ENCODE results near the gene GABRR1. TPM values are rescaled to one million over a fixed set of nuclear protein-coding genes. Genes with fewer than 3 reads are reported as not detected.

GABRR1 gene
- total RNA-seq, 1 donor from 2014 or later = not detected

DNA sequence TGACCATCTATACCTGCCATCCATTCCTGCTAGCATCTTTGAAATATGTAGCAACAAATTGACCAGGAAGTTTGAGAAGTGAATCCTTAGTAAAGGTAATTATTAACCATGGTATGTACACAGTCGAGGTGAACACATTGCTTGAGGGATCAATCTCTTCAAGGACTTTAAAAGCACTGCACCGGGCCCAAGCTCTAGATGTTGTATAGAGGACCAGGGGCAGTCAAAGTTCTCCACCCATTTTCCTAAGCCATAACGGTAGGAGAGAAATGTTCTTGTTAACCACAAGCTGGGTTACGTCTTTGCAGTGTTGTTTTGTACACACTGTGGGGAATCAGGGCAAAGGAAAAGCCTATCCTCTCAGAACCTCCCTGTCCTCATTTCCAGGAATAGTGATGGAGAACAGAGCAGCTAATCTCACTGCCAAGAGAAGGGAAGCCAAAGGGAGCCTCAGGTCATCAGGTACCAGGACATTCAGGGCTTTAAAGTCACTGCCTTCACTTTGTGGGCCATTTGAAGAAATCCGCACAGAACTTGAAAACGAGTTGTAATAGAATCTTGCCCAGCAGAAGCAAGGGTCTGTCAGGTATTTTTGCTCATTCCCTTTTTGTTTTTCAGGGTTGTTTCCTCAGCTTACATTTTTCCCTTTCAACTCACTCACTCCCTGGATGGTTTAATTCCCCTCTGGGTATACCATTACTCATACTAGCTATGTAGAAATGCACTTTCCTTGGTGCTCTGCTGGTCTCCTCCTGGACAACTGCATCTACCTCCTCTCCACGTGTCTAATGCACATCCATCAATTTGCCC is 76.6 kb downstream of the GABRR1 start:
- H3K27ac Mint-ChIP-seq (ENCODE audit: unreplicated experiment) = no peak overlapping the region
- no peak overlapping the region for H3K4me3 Mint-ChIP-seq (ENCODE audit: unreplicated experiment)
- DNase-seq (ENCODE audit: extremely low spot score, unreplicated experiment) = no peak
- TF ChIP-seq, protein P1, sequence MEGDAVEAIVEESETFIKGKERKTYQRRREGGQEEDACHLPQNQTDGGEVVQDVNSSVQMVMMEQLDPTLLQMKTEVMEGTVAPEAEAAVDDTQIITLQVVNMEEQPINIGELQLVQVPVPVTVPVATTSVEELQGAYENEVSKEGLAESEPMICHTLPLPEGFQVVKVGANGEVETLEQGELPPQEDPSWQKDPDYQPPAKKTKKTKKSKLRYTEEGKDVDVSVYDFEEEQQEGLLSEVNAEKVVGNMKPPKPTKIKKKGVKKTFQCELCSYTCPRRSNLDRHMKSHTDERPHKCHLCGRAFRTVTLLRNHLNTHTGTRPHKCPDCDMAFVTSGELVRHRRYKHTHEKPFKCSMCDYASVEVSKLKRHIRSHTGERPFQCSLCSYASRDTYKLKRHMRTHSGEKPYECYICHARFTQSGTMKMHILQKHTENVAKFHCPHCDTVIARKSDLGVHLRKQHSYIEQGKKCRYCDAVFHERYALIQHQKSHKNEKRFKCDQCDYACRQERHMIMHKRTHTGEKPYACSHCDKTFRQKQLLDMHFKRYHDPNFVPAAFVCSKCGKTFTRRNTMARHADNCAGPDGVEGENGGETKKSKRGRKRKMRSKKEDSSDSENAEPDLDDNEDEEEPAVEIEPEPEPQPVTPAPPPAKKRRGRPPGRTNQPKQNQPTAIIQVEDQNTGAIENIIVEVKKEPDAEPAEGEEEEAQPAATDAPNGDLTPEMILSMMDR (IDR thresholded peaks at IDR 0.05) = no peak
- peaks cover 51% of the 10 kb centered on the region for H3K4me1 Mint-ChIP-seq (ENCODE audit: unreplicated experiment)
- no peaks in the 10 kb centered on the region for H3K36me3 Mint-ChIP-seq (ENCODE audit: unreplicated experiment)
- H3K9me3 Mint-ChIP-seq (ENCODE audit: unreplicated experiment) = no peaks in the 10 kb centered on the region
- no peaks in the 10 kb centered on the region for H3K27me3 Mint-ChIP-seq (ENCODE audit: unreplicated experiment)

- peak overlapping the region; percentile 45 for H3K27ac Mint-ChIP-seq (ENCODE audit: unreplicated experiment)
- no peak for DNase-seq (ENCODE audit: extremely low spot score, unreplicated experiment)
- no peak overlapping the region for H3K4me3 Mint-ChIP-seq (ENCODE audit: unreplicated experiment)
- TF ChIP-seq, protein P1 (IDR thresholded peaks at IDR 0.05) = no peak
- H3K36me3 Mint-ChIP-seq (ENCODE audit: unreplicated experiment) = no peaks in the 10 kb centered on the region
- H3K27me3 Mint-ChIP-seq (ENCODE audit: unreplicated experiment) = no peaks in the 10 kb centered on the region
- no peaks in the 10 kb centered on the region for H3K9me3 Mint-ChIP-seq (ENCODE audit: unreplicated experiment)
- peaks cover 47% of the 10 kb centered on the region for H3K4me1 Mint-ChIP-seq (ENCODE audit: unreplicated experiment)
Observed at GRCh38 chr6:89139509-89140346, 77.4 kb downstream of the GABRR1 start.

DNA sequence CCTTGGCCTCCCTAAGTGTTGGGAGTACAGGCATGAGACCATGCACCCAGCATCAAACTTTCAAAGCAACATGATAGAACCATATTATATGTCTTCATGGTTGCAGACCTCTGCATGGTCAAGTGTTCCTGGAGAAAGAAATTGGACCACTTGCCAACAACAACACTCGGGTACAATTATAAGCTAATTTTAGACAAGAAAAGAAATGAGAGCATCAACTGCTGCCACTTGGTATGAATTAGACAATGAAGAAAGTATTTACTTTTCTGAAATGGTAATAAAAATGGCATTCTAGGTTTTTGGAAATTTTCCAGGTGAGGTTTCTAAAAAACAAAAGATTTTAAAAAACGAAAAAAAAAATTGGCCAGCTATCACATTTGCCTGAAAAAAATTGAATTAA is 79.0 kb downstream of the GABRR1 start:
- H3K4me3 Mint-ChIP-seq (ENCODE audit: unreplicated experiment) = no peak overlapping the region
- H3K27me3 Mint-ChIP-seq (ENCODE audit: unreplicated experiment) = no peaks in the 10 kb centered on the region
- no peaks in the 10 kb centered on the region for H3K9me3 Mint-ChIP-seq (ENCODE audit: unreplicated experiment)
- H3K36me3 Mint-ChIP-seq (ENCODE audit: unreplicated experiment) = no peaks in the 10 kb centered on the region
- TF ChIP-seq, protein P1 (IDR thresholded peaks at IDR 0.05) = no peak
- H3K4me1 Mint-ChIP-seq (ENCODE audit: unreplicated experiment) = peaks cover 32% of the 10 kb centered on the region
- no peak overlapping the region for H3K27ac Mint-ChIP-seq (ENCODE audit: unreplicated experiment)
- no peak for DNase-seq (ENCODE audit: extremely low spot score, unreplicated experiment)

DNA sequence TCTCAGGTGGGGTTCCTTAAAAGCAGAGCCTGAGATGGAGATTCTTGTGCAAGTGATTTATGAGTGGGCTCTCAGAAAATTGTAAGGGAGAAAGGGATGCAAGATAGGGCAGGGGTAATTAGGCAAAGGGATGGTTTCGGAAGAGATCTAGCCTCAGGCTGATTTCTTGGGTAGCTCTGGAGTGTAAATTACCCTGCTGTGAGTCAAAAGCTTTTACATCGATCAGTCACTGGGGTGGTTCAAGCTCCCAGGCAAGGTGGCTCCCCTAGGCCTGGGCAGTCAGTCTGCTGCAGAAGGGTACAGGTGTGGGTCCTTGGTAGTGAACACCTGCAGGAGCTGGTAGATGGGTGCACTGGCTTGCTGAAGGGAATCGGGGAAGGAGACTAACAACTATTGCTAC is 82.4 kb downstream of the GABRR1 start:
- H3K9me3 Mint-ChIP-seq (ENCODE audit: unreplicated experiment) = no peaks in the 10 kb centered on the region
- peaks cover 13% of the 10 kb centered on the region for H3K4me1 Mint-ChIP-seq (ENCODE audit: unreplicated experiment)
- H3K4me3 Mint-ChIP-seq (ENCODE audit: unreplicated experiment) = no peak overlapping the region
- DNase-seq (ENCODE audit: extremely low spot score, unreplicated experiment) = no peak
- H3K36me3 Mint-ChIP-seq (ENCODE audit: unreplicated experiment) = no peaks in the 10 kb centered on the region
- H3K27ac Mint-ChIP-seq (ENCODE audit: unreplicated experiment) = no peak overlapping the region
- H3K27me3 Mint-ChIP-seq (ENCODE audit: unreplicated experiment) = no peaks in the 10 kb centered on the region
- TF ChIP-seq, protein P1 (IDR thresholded peaks at IDR 0.05) = no peak

DNA sequence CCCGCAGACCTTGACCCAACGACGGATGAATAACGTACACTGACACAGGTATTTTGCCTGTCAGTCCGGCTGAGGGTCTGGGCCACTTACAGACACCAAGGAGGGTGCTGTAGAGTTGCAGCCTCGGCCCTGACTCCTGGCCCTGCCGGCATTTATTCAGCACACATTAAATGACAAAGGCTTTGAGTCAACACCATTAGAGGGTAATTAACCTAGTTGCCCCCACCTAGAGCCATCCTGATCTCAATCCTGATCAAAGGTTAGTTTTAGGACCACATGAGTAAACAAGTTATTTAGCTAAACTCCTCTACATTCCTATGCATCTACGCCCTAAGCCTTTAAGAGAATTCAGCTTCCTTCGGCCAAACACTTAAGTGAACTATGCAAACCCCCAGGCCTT is 83.2 kb downstream of the GABRR1 start:
- Mint-ChIP-seq H3K27me3 (ENCODE audit: unreplicated experiment) (no peaks in the 10 kb centered on the region), H3K27ac (ENCODE audit: unreplicated experiment) (no peak overlapping the region), H3K4me1 (ENCODE audit: unreplicated experiment) (peaks cover 6% of the 10 kb centered on the region), H3K36me3 (ENCODE audit: unreplicated experiment) (no peaks in the 10 kb centered on the region), H3K9me3 (ENCODE audit: unreplicated experiment) (no peaks in the 10 kb centered on the region), H3K4me3 (ENCODE audit: unreplicated experiment) (no peak overlapping the region)
- DNase-seq (ENCODE audit: extremely low spot score, unreplicated experiment) = no peak
- TF ChIP-seq, protein P1 (IDR thresholded peaks at IDR 0.05) = no peak

Measured in osteocyte (in vitro differentiated cells).